OCI-LY7 (cell line): ENCODE results near the gene SLCO4A1. TPM values are rescaled to one million over a fixed set of nuclear protein-coding genes. Genes with fewer than 3 reads are reported as not detected.

Source experiments
- BruUV-seq: library from RNA; stranded (reverse); fragments of 400-500 nt; replicated peaks from 2 replicates; lab custom pipeline; 2021; lab: Mats Ljungman, UMichigan
- CTCF ChIA-PET: fragments of 300-600 bp; sonication (Branson Sonifier 250); formaldehyde crosslinking; loops from one replicate; lab custom pipeline; 2022; ENCODE audit warnings: antibody characterized with exemption; ENCODE audit not compliant: unreplicated experiment; lab: Charles Lee
- POLR2A ChIA-PET: fragments of 300-600 bp; sonication (Branson Sonifier 250); formaldehyde crosslinking; loops from one replicate; lab custom pipeline; 2022; ENCODE audit warnings: antibody characterized with exemption; lab: Charles Lee
- DNase-seq: peaks from one replicate; pipeline ENCODE4 v3.0.0-alpha.2; 2015; ENCODE audit warnings: low spot score
- H2AFZ ChIP-seq: fragments of 200-600 bp; sonication (generic), shearing (Covaris generic); 2 replicates; pipeline ENCODE4 v1.6.1; 2014; ENCODE audit warnings: mild to moderate bottlenecking, antibody characterized with exemption, low read length, moderate library complexity
- H3K27ac ChIP-seq: fragments of 200-600 bp; sonication (generic); 2 replicates; pipeline ENCODE4 v1.5.1; 2014; ENCODE audit warnings: mixed run types, low read depth, mild to moderate bottlenecking, moderate library complexity, low read length, inconsistent platforms; ENCODE audit not compliant: poor library complexity, severe bottlenecking
- H3K36me3 ChIP-seq: fragments of 200-600 bp; sonication (generic); 2 replicates; pipeline ENCODE4 v1.6.1; 2014; ENCODE audit warnings: mild to moderate bottlenecking, antibody characterized with exemption, low read length, moderate library complexity, mixed read lengths; ENCODE audit not compliant: insufficient read depth
- H3K4me1 ChIP-seq: fragments of 200-600 bp; sonication (generic); 2 replicates; pipeline ENCODE4 v1.5.1; 2014; ENCODE audit warnings: mild to moderate bottlenecking, low read length; ENCODE audit not compliant: insufficient read depth, poor library complexity, severe bottlenecking
- H3K4me2 ChIP-seq: fragments of 200-600 bp; sonication (generic); 2 replicates; pipeline ENCODE4 v1.6.1; 2014; ENCODE audit warnings: mild to moderate bottlenecking, low read length
- H3K4me3 ChIP-seq: fragments of 200-600 bp; sonication (generic); 2 replicates; pipeline ENCODE4 v1.5.1; 2014; ENCODE audit warnings: mild to moderate bottlenecking, low read depth, low read length; ENCODE audit not compliant: poor library complexity, severe bottlenecking
- H3K79me2 ChIP-seq: fragments of 200-600 bp; sonication (generic); 2 replicates; pipeline ENCODE4 v1.6.1; 2016; ENCODE audit warnings: low read depth, mild to moderate bottlenecking, low read length, moderate library complexity, mixed read lengths; ENCODE audit not compliant: insufficient read depth
- H3K9me2 ChIP-seq: fragments of 200-600 bp; sonication (generic); 2 replicates; pipeline ENCODE4 v1.6.1; 2016; ENCODE audit warnings: mild to moderate bottlenecking, low read length, mixed read lengths; ENCODE audit not compliant: insufficient read depth
- H3K9me3 ChIP-seq: fragments of 200-600 bp; sonication (generic); 2 replicates; pipeline ENCODE4 v1.6.1; 2014; ENCODE audit warnings: mild to moderate bottlenecking, mixed run types, low read length, mixed read lengths
- H4K20me1 ChIP-seq: fragments of 200-600 bp; sonication (generic); 2 replicates; pipeline ENCODE4 v1.6.1; 2014; ENCODE audit warnings: mild to moderate bottlenecking, antibody characterized with exemption, low read length, moderate library complexity, mixed read lengths; ENCODE audit not compliant: insufficient read depth
- EZH2phosphoT487 ChIP-seq: fragments of 200-600 bp; sonication (generic); IDR thresholded peaks from 2 replicates; pipeline ENCODE4 v1.6.1; 2018; ENCODE audit warnings: low read depth, borderline replicate concordance, mild to moderate bottlenecking, mixed run types, antibody characterized with exemption, low read length, moderate library complexity, mixed read lengths
- intact Hi-C: fragments of 100-400 bp; cut with micrococcal nuclease; formaldehyde crosslinking; loops from one replicate; pipeline ENCODE4 v1.10.0; 2022; ENCODE audit not compliant: unreplicated experiment
- total RNA-seq, 2 experiments: library from RNA; depleted of rRNA in 1 of 2; stranded (reverse); fragments of >200 nt in 1 of 2; shearing (Covaris generic) in 1 of 2; gene quantifications; 2 replicates each; pipeline ENCODE4 v1.2.3, GENCODE V29; 2014 to 2022
- TF ChIP-seq, protein P1 (sequence below): fragments of 200-600 bp; sonication (generic); conservative IDR thresholded peaks from 2 replicates; pipeline ENCODE4 v1.5.1; 2014; ENCODE audit warnings: mild to moderate bottlenecking, antibody characterized with exemption, low read length, moderate library complexity, mixed read lengths

The SLCO4A1 gene
- total RNA-seq, 2 experiments from 2014 or later: 34.3 to 52.4 TPM

DNA sequence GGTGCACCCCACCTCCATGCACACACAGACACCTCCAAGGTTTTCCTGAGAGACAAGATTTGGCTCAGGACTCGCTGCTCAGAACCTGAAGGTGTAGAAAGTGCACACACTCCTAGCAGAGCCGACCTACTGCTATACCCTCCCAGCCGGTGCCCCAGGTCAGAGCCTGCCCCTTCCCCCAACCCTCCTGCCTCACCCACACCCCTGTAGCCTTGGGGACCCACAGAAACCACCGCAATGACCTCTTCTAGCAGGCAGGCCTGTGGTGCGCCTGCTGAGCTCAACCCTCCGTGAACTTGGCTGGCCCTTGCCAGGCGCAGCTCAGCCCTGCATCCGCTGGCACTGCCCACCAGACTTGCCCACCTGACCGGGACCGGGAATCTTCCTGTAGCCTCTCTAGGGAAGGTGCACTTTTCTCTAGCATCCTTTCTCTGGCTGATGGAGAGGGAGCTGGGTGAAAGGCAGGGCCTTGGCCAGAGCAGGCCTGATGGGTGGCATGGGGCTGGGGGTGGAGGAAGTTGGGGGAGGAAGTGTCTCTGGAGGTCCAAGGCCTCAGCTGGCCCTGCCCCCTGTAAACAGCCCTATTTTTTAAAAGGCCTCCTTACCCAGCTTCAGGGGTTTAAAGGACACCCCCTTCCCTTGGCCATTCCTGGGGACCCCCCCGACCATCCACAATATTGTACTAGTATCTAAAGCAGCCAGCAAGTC lies 36.9 kb upstream of the SLCO4A1 start:
- no peak overlapping the region for H3K4me3 ChIP-seq
- H3K27ac ChIP-seq: peak overlapping the region; percentile 53
- ChIA-PET CTCF (no interaction called here), POLR2A (interaction anchor here (2.3 kb wide), 1 partner anchor 18 kb away, joined by 7 read pairs; no protein-coding TSS in a partner anchor)
- no peak for DNase-seq
- TF ChIP-seq, protein P1, sequence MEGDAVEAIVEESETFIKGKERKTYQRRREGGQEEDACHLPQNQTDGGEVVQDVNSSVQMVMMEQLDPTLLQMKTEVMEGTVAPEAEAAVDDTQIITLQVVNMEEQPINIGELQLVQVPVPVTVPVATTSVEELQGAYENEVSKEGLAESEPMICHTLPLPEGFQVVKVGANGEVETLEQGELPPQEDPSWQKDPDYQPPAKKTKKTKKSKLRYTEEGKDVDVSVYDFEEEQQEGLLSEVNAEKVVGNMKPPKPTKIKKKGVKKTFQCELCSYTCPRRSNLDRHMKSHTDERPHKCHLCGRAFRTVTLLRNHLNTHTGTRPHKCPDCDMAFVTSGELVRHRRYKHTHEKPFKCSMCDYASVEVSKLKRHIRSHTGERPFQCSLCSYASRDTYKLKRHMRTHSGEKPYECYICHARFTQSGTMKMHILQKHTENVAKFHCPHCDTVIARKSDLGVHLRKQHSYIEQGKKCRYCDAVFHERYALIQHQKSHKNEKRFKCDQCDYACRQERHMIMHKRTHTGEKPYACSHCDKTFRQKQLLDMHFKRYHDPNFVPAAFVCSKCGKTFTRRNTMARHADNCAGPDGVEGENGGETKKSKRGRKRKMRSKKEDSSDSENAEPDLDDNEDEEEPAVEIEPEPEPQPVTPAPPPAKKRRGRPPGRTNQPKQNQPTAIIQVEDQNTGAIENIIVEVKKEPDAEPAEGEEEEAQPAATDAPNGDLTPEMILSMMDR: no peak
- TF ChIP-seq EZH2phosphoT487: no peak
- no TSS peak for BruUV-seq
- no peaks in the 10 kb centered on the region for H3K9me3 ChIP-seq
- H3K9me2 ChIP-seq: no peaks in the 10 kb centered on the region
- no peaks in the 10 kb centered on the region for H3K79me2 ChIP-seq
- no peaks in the 10 kb centered on the region for H4K20me1 ChIP-seq
- peaks cover 53% of the 10 kb centered on the region for H3K4me1 ChIP-seq
- peak overlapping the region; percentile 91 for H2AFZ ChIP-seq
- intact Hi-C loops: loop anchor here (5.0 kb wide), 1 partner anchor 268 kb away; no protein-coding TSS in a partner anchor
- H3K36me3 ChIP-seq: no peaks in the 10 kb centered on the region
- peak overlapping the region; percentile 64 for H3K4me2 ChIP-seq

DNA sequence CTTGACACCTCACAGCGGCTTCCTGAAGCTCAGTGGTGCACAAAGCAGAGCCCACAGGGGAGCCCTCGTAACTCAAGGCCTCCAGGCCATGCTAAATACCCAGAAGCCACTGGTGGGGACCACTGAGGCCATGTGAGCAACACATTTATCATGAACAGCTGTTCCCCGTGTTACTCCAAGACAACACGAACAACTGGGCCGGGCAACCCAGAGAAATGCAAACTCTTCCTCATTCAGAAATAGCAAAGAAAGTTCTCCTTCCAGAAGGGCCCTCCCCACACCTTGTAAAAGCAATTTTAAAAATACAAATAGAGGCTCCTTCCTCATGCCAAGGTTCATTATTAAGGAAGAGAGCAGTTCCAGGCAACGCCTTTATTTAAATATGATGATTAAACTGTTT lies 36.3 kb upstream of the SLCO4A1 start:
- H4K20me1 ChIP-seq: no peaks in the 10 kb centered on the region
- H3K27ac ChIP-seq: peak overlapping the region; percentile 53
- H3K79me2 ChIP-seq: no peaks in the 10 kb centered on the region
- CTCF ChIA-PET: no interaction called here
- peaks cover 53% of the 10 kb centered on the region for H3K4me1 ChIP-seq
- peak; percentile 70 for DNase-seq
- intact Hi-C loops: loop anchor here (5.0 kb wide), 1 partner anchor 269 kb away; no protein-coding TSS in a partner anchor
- peak overlapping the region; percentile 64 for H3K4me2 ChIP-seq
- peaks cover 3% of the 10 kb centered on the region; the same call in 1 of the 2 replicates for H3K9me3 ChIP-seq
- POLR2A ChIA-PET: interaction anchor here (2.3 kb wide), 1 partner anchor 18 kb away, joined by 7 read pairs; no protein-coding TSS in a partner anchor
- BruUV-seq: no TSS peak
- H2AFZ ChIP-seq: peak overlapping the region; percentile 91
- H3K36me3 ChIP-seq: no peaks in the 10 kb centered on the region
- peak overlapping the region; percentile 28 for H3K4me3 ChIP-seq
- TF ChIP-seq, protein P1: no peak
- TF ChIP-seq EZH2phosphoT487: no peak
- no peaks in the 10 kb centered on the region for H3K9me2 ChIP-seq
